GM23338 (cell line): ENCODE measurements around the gene MLF1. TPM values are rescaled to one million over a fixed set of nuclear protein-coding genes. Genes with fewer than 3 reads are reported as not detected.

Experiments used
- ATAC-seq: fragments of 200-7000 bp; cut with Tn5 transposase; 3 replicates; pipeline ENCODE4 v1.9.1; 2020
- DNase-seq: peaks from one replicate; pipeline ENCODE4 v3.0.0-alpha.2; 2015; ENCODE audit warnings: low spot score
- H2AFZ ChIP-seq: fragments of 200-600 bp; sonication (generic); 2 replicates; pipeline ENCODE4 v1.8.0; 2016; ENCODE audit warnings: antibody characterized with exemption, mild to moderate bottlenecking, moderate library complexity
- H3F3A ChIP-seq: fragments of 200-600 bp; sonication (generic); replicated peaks from 2 replicates; pipeline ENCODE4 v1.8.0; 2017; ENCODE audit warnings: antibody characterized with exemption, mixed run types, low read depth
- H3K27ac ChIP-seq: fragments of 200-600 bp; sonication (generic); 2 replicates; pipeline ENCODE4 v1.6.1; 2016; ENCODE audit warnings: low read depth
- H3K27me3 ChIP-seq: fragments of 200-600 bp; sonication (generic); 2 replicates; pipeline ENCODE4 v1.8.0; 2016; ENCODE audit warnings: mild to moderate bottlenecking, mixed run types, moderate library complexity; ENCODE audit not compliant: insufficient read depth
- H3K36me3 ChIP-seq: fragments of 200-600 bp; sonication (generic); 2 replicates; pipeline ENCODE4 v1.8.0; 2016; ENCODE audit warnings: mild to moderate bottlenecking; ENCODE audit not compliant: insufficient read depth
- H3K4me1 ChIP-seq: fragments of 200-600 bp; sonication (generic); 2 replicates; pipeline ENCODE4 v1.8.0; 2016; ENCODE audit warnings: mild to moderate bottlenecking, moderate library complexity; ENCODE audit not compliant: insufficient read depth
- H3K4me2 ChIP-seq: fragments of 200-600 bp; sonication (generic); 2 replicates; pipeline ENCODE4 v1.7.1; 2017; ENCODE audit warnings: mixed run types
- H3K4me3 ChIP-seq: fragments of 200-600 bp; sonication (generic); 2 replicates; pipeline ENCODE4 v1.6.1; 2016; ENCODE audit warnings: mixed run types
- H3K79me2 ChIP-seq: fragments of 200-600 bp; sonication (generic); replicated peaks from 2 replicates; pipeline ENCODE4 v1.8.0; 2017; ENCODE audit warnings: mild to moderate bottlenecking; ENCODE audit not compliant: insufficient read depth
- H3K9me2 ChIP-seq: fragments of 200-600 bp; sonication (generic); 2 replicates; pipeline ENCODE4 v1.8.0; 2017; ENCODE audit not compliant: insufficient read depth
- H4K20me1 ChIP-seq: fragments of 200-600 bp; sonication (generic); replicated peaks from 2 replicates; pipeline ENCODE4 v1.8.0; 2017; ENCODE audit warnings: mild to moderate bottlenecking; ENCODE audit not compliant: insufficient read depth
- H3K27ac Mint-ChIP-seq: 2 replicates; pipeline ENCODE4 v1.8.0; 2020; ENCODE audit warnings: inconsistent platforms, mild to moderate bottlenecking, moderate library complexity, mixed read lengths
- H3K27me3 Mint-ChIP-seq: 3 replicates; pipeline ENCODE4 v1.8.0; 2022; ENCODE audit warnings: low read depth, mild to moderate bottlenecking, moderate library complexity, mixed read lengths, inconsistent platforms; ENCODE audit not compliant: insufficient read depth, poor library complexity
- H3K36me3 Mint-ChIP-seq: 3 replicates; pipeline ENCODE4 v1.8.0; 2021; ENCODE audit warnings: low read depth, mild to moderate bottlenecking, inconsistent platforms, moderate library complexity, mixed read lengths
- H3K4me1 Mint-ChIP-seq: 3 replicates; pipeline ENCODE4 v1.8.0; 2020; ENCODE audit warnings: mild to moderate bottlenecking, inconsistent platforms, mixed read lengths
- H3K4me3 Mint-ChIP-seq: 3 replicates; pipeline ENCODE4 v1.8.0; 2021; ENCODE audit warnings: moderate library complexity, mild to moderate bottlenecking, inconsistent platforms, mixed read lengths
- H3K9me3 Mint-ChIP-seq: 3 replicates; pipeline ENCODE4 v1.8.0; 2020; ENCODE audit warnings: moderate library complexity, mild to moderate bottlenecking, inconsistent platforms, mixed read lengths
- CTCF ChIP-seq, 2 experiments: fragments of 200-600 bp in 1 of 2; sonication (generic) in 1 of 2; conservative IDR thresholded peaks; 2 replicates each; pipeline versions ENCODE4 v1.5.1 to v1.6.1; 2016 to 2017; ENCODE audit warnings: antibody characterized with exemption in 2 of 2, low read depth in 2 of 2, mild to moderate bottlenecking in 2 of 2, moderate library complexity in 1 of 2
- ETS1 ChIP-seq: IDR thresholded peaks from 2 replicates; pipeline ENCODE4 v1.6.1; 2016; ENCODE audit warnings: antibody characterized with exemption
- EZH2 ChIP-seq: fragments of 200-600 bp; sonication (generic); IDR thresholded peaks from one replicate; pipeline ENCODE4 v1.8.0; 2017; ENCODE audit warnings: antibody characterized with exemption, mild to moderate bottlenecking, low read depth; ENCODE audit not compliant: unreplicated experiment
- EZH2phosphoT487 ChIP-seq: fragments of 200-600 bp; sonication (generic); IDR thresholded peaks from one replicate; pipeline ENCODE4 v1.8.1; 2018; ENCODE audit warnings: antibody characterized with exemption; ENCODE audit not compliant: unreplicated experiment
- JUNB ChIP-seq: IDR thresholded peaks from one replicate; pipeline ENCODE4 v1.6.1; 2016; ENCODE audit warnings: antibody characterized with exemption; ENCODE audit not compliant: unreplicated experiment
- NANOG ChIP-seq: IDR thresholded peaks from 2 replicates; pipeline ENCODE4 v1.6.1; 2016; ENCODE audit warnings: antibody characterized with exemption, borderline replicate concordance
- POLR2AphosphoS5 ChIP-seq: IDR thresholded peaks from 2 replicates; pipeline ENCODE4 v1.6.1; 2016; ENCODE audit warnings: antibody characterized with exemption, low read depth
- STAT1 ChIP-seq: IDR thresholded peaks from one replicate; pipeline ENCODE4 v1.6.1; 2016; ENCODE audit warnings: antibody characterized with exemption; ENCODE audit not compliant: unreplicated experiment
- ZNF114 ChIP-seq: fragments of 250-450 bp; sonication (Bioruptor Pico); IDR thresholded peaks from 2 replicates; pipeline ENCODE4 v1.5.0; 2020; ENCODE audit warnings: mild to moderate bottlenecking, moderate library complexity
- ZNF331 ChIP-seq: fragments of 250-450 bp; sonication (Bioruptor Pico); IDR thresholded peaks from 2 replicates; pipeline ENCODE4 v1.5.0; 2020; ENCODE audit warnings: low read depth, mild to moderate bottlenecking, moderate library complexity
- polyA plus RNA-seq: library from polyadenylated mRNA; unstranded; fragments of >200 nt; fragmentation: Nextera tagmentation; extraction: Ambion mirVana; gene quantifications from 2 replicates; pipeline ENCODE4 v1.2.1, GENCODE V29; 2016
- total RNA-seq: library from RNA; depleted of rRNA; stranded (reverse); fragments of >200 nt; shearing (Covaris generic); gene quantifications from 2 replicates; pipeline ENCODE4 v1.2.3, GENCODE V29; 2014
- TF ChIP-seq, protein P1 (sequence below): IDR thresholded peaks from one replicate; pipeline ENCODE4 v1.6.1; 2018; ENCODE audit warnings: antibody characterized with exemption; ENCODE audit not compliant: unreplicated experiment

The MLF1 gene
- total and polyA plus RNA-seq, 2 experiments from 2014 or later: 36.6 to 63.6 TPM

DNA sequence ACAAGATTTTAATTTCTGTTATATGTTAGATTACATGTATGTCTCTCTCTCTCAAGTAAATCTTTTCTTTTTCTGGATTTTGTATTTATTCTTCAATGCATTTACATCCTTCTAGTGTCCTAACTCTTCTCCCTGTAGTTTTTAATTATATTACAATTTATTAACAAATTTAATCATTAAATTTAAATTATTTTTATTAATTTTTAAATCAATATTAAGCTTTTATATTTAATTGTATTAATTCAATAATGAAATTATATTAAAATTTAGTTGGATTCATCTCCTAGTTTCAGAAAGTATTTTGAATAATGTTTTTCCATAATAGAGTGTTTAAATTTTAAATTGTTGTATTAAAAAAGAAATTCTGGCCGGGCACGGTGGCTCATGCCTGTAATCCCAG, 29.8 kb downstream of the MLF1 start:
- Mint-ChIP-seq H3K27ac (no peak overlapping the region), H3K36me3 (peaks cover 3% of the 10 kb centered on the region; the same call in 2 of the 3 replicates), H3K4me1 (peaks cover 3% of the 10 kb centered on the region; the same call in 2 of the 3 replicates), H3K9me3 (no peaks in the 10 kb centered on the region), H3K27me3 (no peaks in the 10 kb centered on the region), H3K4me3 (no peak overlapping the region)
- Histone ChIP-seq H3K4me1 (no peaks in the 10 kb centered on the region), H3K36me3 (no peaks in the 10 kb centered on the region; the same call in none of the 2 replicates), H3F3A (no peaks in the 10 kb centered on the region), H3K79me2 (no peaks in the 10 kb centered on the region), H3K27ac (no peak overlapping the region), H2AFZ (no peak overlapping the region), H3K4me3 (no peak overlapping the region), H3K9me2 (no peaks in the 10 kb centered on the region), H4K20me1 (0 out of 2 replicates have a peak, but pooled peaks cover 3% of the 10 kb centered on the region), H3K4me2 (no peak overlapping the region), H3K27me3 (no peaks in the 10 kb centered on the region)
- ATAC-seq (no peak), DNase-seq (no peak)
- TF ChIP-seq ZNF331 (CRISPR knock-in tag) (no peak), EZH2phosphoT487 (no peak), ZNF114 (CRISPR knock-in tag) (no peak), EZH2 (no peak)

DNA sequence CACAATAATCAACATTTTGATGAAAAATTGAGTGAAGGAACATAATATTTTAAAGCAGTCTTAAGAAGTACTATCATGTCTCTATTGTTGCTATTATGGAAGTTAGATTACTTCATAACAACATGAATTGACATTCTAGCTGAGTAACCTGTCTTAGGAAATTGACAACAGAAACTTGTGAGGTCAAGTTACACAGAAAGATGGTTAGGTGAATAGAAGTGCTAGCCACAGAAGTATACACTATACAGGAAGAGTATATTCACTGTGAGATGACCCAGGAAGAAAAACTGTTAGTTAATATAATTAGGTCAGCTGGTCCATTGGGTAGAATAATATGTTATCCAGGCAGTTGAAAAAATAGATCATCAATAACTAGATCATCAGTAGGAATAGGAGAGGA, 31.2 kb downstream of the MLF1 start:
- no peak overlapping the region for H3K4me2 ChIP-seq
- Mint-ChIP-seq H3K36me3 (peaks cover 3% of the 10 kb centered on the region; the same call in 2 of the 3 replicates), H3K4me3 (no peak overlapping the region), H3K4me1 (peaks cover 3% of the 10 kb centered on the region; the same call in 2 of the 3 replicates), H3K9me3 (no peaks in the 10 kb centered on the region), H3K27me3 (peaks cover 2% of the 10 kb centered on the region), H3K27ac (no peak overlapping the region)
- no peak overlapping the region for H3K27ac ChIP-seq
- H3K27me3 ChIP-seq: no peaks in the 10 kb centered on the region
- H4K20me1 ChIP-seq: 0 out of 2 replicates have a peak, but pooled peaks cover 5% of the 10 kb centered on the region
- H3K79me2 ChIP-seq: no peaks in the 10 kb centered on the region
- H3K9me2 ChIP-seq: no peaks in the 10 kb centered on the region
- no peak overlapping the region for H3K4me3 ChIP-seq
- no peaks in the 10 kb centered on the region for H3K4me1 ChIP-seq
- ATAC-seq (no peak), DNase-seq (no peak)
- H3K36me3 ChIP-seq: no peaks in the 10 kb centered on the region; the same call in none of the 2 replicates
- no peaks in the 10 kb centered on the region for H3F3A ChIP-seq
- H2AFZ ChIP-seq: no peak overlapping the region
- TF ChIP-seq POLR2AphosphoS5 (no peak), CTCF (conservative IDR thresholded peaks at IDR 0.05; ENCODE audit: low read depth in 2 of 2) (no peak), EZH2 (no peak), JUNB (no peak), STAT1 (no peak), EZH2phosphoT487 (no peak), ETS1 (no peak), NANOG (no peak)
- TF ChIP-seq, protein P1, sequence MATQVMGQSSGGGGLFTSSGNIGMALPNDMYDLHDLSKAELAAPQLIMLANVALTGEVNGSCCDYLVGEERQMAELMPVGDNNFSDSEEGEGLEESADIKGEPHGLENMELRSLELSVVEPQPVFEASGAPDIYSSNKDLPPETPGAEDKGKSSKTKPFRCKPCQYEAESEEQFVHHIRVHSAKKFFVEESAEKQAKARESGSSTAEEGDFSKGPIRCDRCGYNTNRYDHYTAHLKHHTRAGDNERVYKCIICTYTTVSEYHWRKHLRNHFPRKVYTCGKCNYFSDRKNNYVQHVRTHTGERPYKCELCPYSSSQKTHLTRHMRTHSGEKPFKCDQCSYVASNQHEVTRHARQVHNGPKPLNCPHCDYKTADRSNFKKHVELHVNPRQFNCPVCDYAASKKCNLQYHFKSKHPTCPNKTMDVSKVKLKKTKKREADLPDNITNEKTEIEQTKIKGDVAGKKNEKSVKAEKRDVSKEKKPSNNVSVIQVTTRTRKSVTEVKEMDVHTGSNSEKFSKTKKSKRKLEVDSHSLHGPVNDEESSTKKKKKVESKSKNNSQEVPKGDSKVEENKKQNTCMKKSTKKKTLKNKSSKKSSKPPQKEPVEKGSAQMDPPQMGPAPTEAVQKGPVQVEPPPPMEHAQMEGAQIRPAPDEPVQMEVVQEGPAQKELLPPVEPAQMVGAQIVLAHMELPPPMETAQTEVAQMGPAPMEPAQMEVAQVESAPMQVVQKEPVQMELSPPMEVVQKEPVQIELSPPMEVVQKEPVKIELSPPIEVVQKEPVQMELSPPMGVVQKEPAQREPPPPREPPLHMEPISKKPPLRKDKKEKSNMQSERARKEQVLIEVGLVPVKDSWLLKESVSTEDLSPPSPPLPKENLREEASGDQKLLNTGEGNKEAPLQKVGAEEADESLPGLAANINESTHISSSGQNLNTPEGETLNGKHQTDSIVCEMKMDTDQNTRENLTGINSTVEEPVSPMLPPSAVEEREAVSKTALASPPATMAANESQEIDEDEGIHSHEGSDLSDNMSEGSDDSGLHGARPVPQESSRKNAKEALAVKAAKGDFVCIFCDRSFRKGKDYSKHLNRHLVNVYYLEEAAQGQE: no peak
